GM19438 (cell line): ENCODE data around the gene ERVFRD-1.

Experiments
- ATAC-seq: cut with Tn5 transposase; IDR thresholded peaks from one replicate; pipeline ENCODE4 v1.9.1; 2021; ENCODE audit warnings: low read depth; ENCODE audit not compliant: unreplicated experiment

ERVFRD-1 gene

DNA sequence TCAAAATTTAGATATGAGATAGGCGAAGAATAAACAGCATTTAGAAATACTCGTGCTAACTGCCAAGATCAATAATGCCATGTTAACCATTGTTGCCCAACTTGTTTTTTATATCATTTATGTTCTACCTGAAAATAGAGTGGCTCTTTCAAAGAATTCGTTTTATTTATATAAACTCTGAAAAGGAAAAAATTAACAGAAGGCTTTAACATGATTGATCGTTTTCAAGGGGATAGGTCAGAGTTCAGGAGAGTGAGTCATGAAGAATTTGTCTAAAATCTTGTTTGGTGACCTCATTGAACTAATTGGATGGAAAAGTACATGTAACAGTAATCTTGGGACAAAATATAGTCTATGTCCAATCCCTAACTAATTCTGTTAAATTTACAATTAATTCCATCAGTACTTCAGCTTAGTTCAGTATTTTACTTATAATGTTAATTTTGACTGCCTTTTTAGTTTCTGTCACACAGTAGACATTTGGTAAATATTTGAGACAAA lies 56.3 kb downstream of the ERVFRD-1 start:
- ATAC-seq, result no peak

DNA sequence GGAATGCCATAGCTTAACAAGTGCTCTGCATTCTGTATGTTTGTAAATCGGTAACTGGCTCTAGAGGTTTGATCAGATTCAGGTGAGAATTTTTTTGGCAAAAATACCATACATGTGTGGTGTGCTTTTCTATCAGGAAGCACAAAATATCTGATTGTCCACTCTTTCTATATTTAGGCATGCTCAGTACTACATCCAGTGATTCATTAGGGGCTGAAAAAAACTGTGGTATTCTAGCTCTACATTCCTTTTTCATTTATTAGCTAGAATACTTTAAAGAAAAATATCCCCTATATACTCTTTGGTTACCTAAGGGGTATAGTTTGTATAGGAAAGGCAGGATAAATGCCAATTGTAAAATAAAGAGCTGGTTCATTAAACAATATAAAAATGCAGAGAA lies 56.8 kb downstream of the ERVFRD-1 start:
- no peak for ATAC-seq

GRCh38 chr6:11053307-11053706 lies 58.2 kb downstream of the ERVFRD-1 start:
- no peak for ATAC-seq
